ACC112 (cell line): Measurements from ENCODE around the gene C1orf159.

Source experiments
- H2AFZ ChIP-seq: fragments of 200-600 bp; sonication (generic); one replicate; pipeline ENCODE4 v1.6.0; 2017; ENCODE audit warnings: antibody characterized with exemption, low read length; ENCODE audit not compliant: unreplicated experiment
- H3K27ac ChIP-seq: fragments of 200-600 bp; sonication (generic); 2 replicates; pipeline ENCODE4 v1.5.1; 2014; ENCODE audit warnings: low read depth, mild to moderate bottlenecking, antibody characterized with exemption, low read length, moderate library complexity
- H3K27me3 ChIP-seq: fragments of 200-600 bp; sonication (generic); 2 replicates; pipeline ENCODE4 v1.6.1; 2014; ENCODE audit warnings: mild to moderate bottlenecking, antibody characterized with exemption, low read length, moderate library complexity, mixed read lengths; ENCODE audit not compliant: insufficient read depth
- H3K36me3 ChIP-seq: fragments of 200-600 bp; sonication (generic); 2 replicates; pipeline ENCODE4 v1.6.1; 2016; ENCODE audit warnings: mild to moderate bottlenecking, antibody characterized with exemption, low read length, moderate library complexity, mixed read lengths; ENCODE audit not compliant: insufficient read depth
- H3K4me1 ChIP-seq: fragments of 200-600 bp; sonication (generic); one replicate; pipeline ENCODE4 v1.6.1; 2016; ENCODE audit warnings: low read length, mixed read lengths; ENCODE audit not compliant: insufficient read depth, unreplicated experiment, control insufficient read depth
- H3K4me3 ChIP-seq: fragments of 200-600 bp; sonication (generic); 2 replicates; pipeline ENCODE4 v1.5.1; 2014; ENCODE audit warnings: mild to moderate bottlenecking, low read depth, low read length
- H3K79me2 ChIP-seq: fragments of 200-600 bp; sonication (generic); one replicate; pipeline ENCODE4 v1.6.0; 2016; ENCODE audit warnings: low read length; ENCODE audit not compliant: control insufficient read depth, unreplicated experiment, insufficient read depth

Gene C1orf159

GRCh38 chr1:1038694-1039093 is 77.2 kb downstream of the C1orf159 start:
- H3K79me2 ChIP-seq, result no peaks in the 10 kb centered on the region
- H3K4me1 ChIP-seq, result peaks cover 12% of the 10 kb centered on the region
- H3K36me3 ChIP-seq, result peaks cover 8% of the 10 kb centered on the region; the same call in 1 of the 2 replicates
- no peak overlapping the region for H3K27ac ChIP-seq
- no peak overlapping the region for H3K4me3 ChIP-seq
- no peaks in the 10 kb centered on the region for H3K27me3 ChIP-seq
- no peak overlapping the region for H2AFZ ChIP-seq

GRCh38 chr1:1037366-1038327 is 78.2 kb downstream of the C1orf159 start:
- Histone ChIP-seq H3K27me3 (no peaks in the 10 kb centered on the region), H3K36me3 (peaks cover 5% of the 10 kb centered on the region; the same call in 1 of the 2 replicates), H2AFZ (no peak overlapping the region), H3K79me2 (no peaks in the 10 kb centered on the region), H3K4me1 (peaks cover 13% of the 10 kb centered on the region), H3K4me3 (no peak overlapping the region), H3K27ac (no peak overlapping the region)

GRCh38 chr1:1035291-1035943 is 80.5 kb downstream of the C1orf159 start:
- H3K79me2 ChIP-seq, result no peaks in the 10 kb centered on the region
- no peak overlapping the region for H3K4me3 ChIP-seq
- no peaks in the 10 kb centered on the region for H3K27me3 ChIP-seq
- H3K27ac ChIP-seq, result no peak overlapping the region
- no peaks in the 10 kb centered on the region for H3K36me3 ChIP-seq
- peaks cover 14% of the 10 kb centered on the region for H3K4me1 ChIP-seq
- H2AFZ ChIP-seq, result no peak overlapping the region

- Histone ChIP-seq H3K4me1 (peaks cover 4% of the 10 kb centered on the region), H2AFZ (no peak overlapping the region), H3K79me2 (no peaks in the 10 kb centered on the region), H3K36me3 (no peaks in the 10 kb centered on the region), H3K4me3 (no peak overlapping the region), H3K27ac (no peak overlapping the region), H3K27me3 (no peaks in the 10 kb centered on the region)
Measured at GRCh38 chr1:1034439-1034781, 81.5 kb downstream of the C1orf159 start.

GRCh38 chr1:1033731-1034438 is 82.0 kb downstream of the C1orf159 start:
- no peak overlapping the region for H2AFZ ChIP-seq
- no peaks in the 10 kb centered on the region for H3K79me2 ChIP-seq
- peaks cover 4% of the 10 kb centered on the region for H3K4me1 ChIP-seq
- no peaks in the 10 kb centered on the region for H3K27me3 ChIP-seq
- no peak overlapping the region for H3K27ac ChIP-seq
- H3K4me3 ChIP-seq, result no peak overlapping the region
- H3K36me3 ChIP-seq, result no peaks in the 10 kb centered on the region

- no peaks in the 10 kb centered on the region for H3K36me3 ChIP-seq
- peaks cover 4% of the 10 kb centered on the region for H3K4me1 ChIP-seq
- H3K79me2 ChIP-seq, result no peaks in the 10 kb centered on the region
- H3K27ac ChIP-seq, result no peak overlapping the region
- H3K4me3 ChIP-seq, result peak overlapping the region; percentile 68
- H3K27me3 ChIP-seq, result no peaks in the 10 kb centered on the region
- H2AFZ ChIP-seq, result no peak overlapping the region
Measured at GRCh38 chr1:1033009-1033587, 82.8 kb downstream of the C1orf159 start.

- Histone ChIP-seq H3K36me3 (no peaks in the 10 kb centered on the region), H3K4me1 (peaks cover 4% of the 10 kb centered on the region), H3K27me3 (no peaks in the 10 kb centered on the region), H3K79me2 (no peaks in the 10 kb centered on the region), H3K4me3 (no peak overlapping the region), H3K27ac (no peak overlapping the region), H2AFZ (no peak overlapping the region)
Measured at GRCh38 chr1:1032424-1032823, 83.5 kb downstream of the C1orf159 start.
